Neural cell (in vitro differentiated cells): ENCODE results near the gene DYNLRB1. TPM values are rescaled to one million over a fixed set of nuclear protein-coding genes. Genes with fewer than 3 reads are reported as not detected.

ENCODE experiments used
- H2AFZ ChIP-seq: fragments of 200-600, 300-800 bp; sonication (generic), shearing (Covaris generic); 2 replicates; pipeline ENCODE4 v1.6.0; 2014; ENCODE audit warnings: low read depth, mild to moderate bottlenecking, antibody characterized with exemption, low read length, moderate library complexity
- H3F3A ChIP-seq: fragments of 200-600 bp; shearing (Covaris generic); 2 replicates; pipeline ENCODE4 v1.6.1; 2016; ENCODE audit warnings: mild to moderate bottlenecking, moderate library complexity, mixed read lengths, antibody characterized with exemption, low read length; ENCODE audit not compliant: insufficient read depth, poor library complexity, severe bottlenecking
- H3K27ac ChIP-seq: fragments of 200-600, 300-800 bp; sonication (generic), shearing (Covaris generic); 2 replicates; pipeline ENCODE4 v1.5.1; 2014; ENCODE audit warnings: mild to moderate bottlenecking, low read length, moderate library complexity
- H3K27me3 ChIP-seq: fragments of 300-800, 200-600 bp; sonication (generic), shearing (Covaris generic); 2 replicates; pipeline ENCODE4 v1.6.0; 2014; ENCODE audit warnings: mild to moderate bottlenecking, low read depth, low read length, moderate library complexity; ENCODE audit not compliant: insufficient read depth
- H3K36me3 ChIP-seq: fragments of 300-800, 200-600 bp; sonication (generic), shearing (Covaris generic); 2 replicates; pipeline ENCODE4 v1.5.1; 2014; ENCODE audit warnings: mild to moderate bottlenecking, antibody characterized with exemption, low read length, moderate library complexity; ENCODE audit not compliant: insufficient read depth
- H3K4me2 ChIP-seq: fragments of 300-800, 200-600 bp; sonication (generic), shearing (Covaris generic); 2 replicates; pipeline ENCODE4 v1.6.0; 2014; ENCODE audit warnings: mild to moderate bottlenecking, low read length
- H3K4me3 ChIP-seq: fragments of 300-800, 200-600 bp; sonication (generic), shearing (Covaris generic); 2 replicates; pipeline ENCODE4 v1.5.1; 2014; ENCODE audit warnings: mild to moderate bottlenecking, low read length, moderate library complexity
- H3K79me2 ChIP-seq: fragments of 200-600 bp; shearing (Covaris generic); replicated peaks from 2 replicates; pipeline ENCODE4 v1.6.0; 2014; ENCODE audit warnings: mild to moderate bottlenecking, low read length, moderate library complexity; ENCODE audit not compliant: insufficient read depth
- H3K9ac ChIP-seq: fragments of 300-800, 200-600 bp; sonication (generic), shearing (Covaris generic); 2 replicates; pipeline ENCODE4 v1.6.1; 2016; ENCODE audit warnings: mild to moderate bottlenecking, low read length, mixed read lengths
- H3K9me2 ChIP-seq: fragments of 200-600 bp; shearing (Covaris generic); 2 replicates; pipeline ENCODE4 v1.6.1; 2016; ENCODE audit warnings: mild to moderate bottlenecking, low read length, mixed read lengths; ENCODE audit not compliant: insufficient read depth
- H3K9me3 ChIP-seq: fragments of 200-600, 300-800 bp; sonication (generic), shearing (Covaris generic); 2 replicates; pipeline ENCODE4 v1.6.1; 2016; ENCODE audit warnings: mild to moderate bottlenecking, mixed run types, low read length, moderate library complexity, mixed read lengths
- H4K20me1 ChIP-seq: fragments of 200-600 bp; shearing (Covaris generic); 2 replicates; pipeline ENCODE4 v1.6.1; 2016; ENCODE audit warnings: mild to moderate bottlenecking, mixed run types; ENCODE audit not compliant: insufficient read depth
- EP300 ChIP-seq: fragments of 450-650 bp; conservative IDR thresholded peaks from 2 replicates; pipeline ENCODE4 v1.6.1; 2014; ENCODE audit warnings: antibody characterized with exemption, mild to moderate bottlenecking, moderate library complexity; ENCODE audit not compliant: poor library complexity, severe bottlenecking
- EZH2 ChIP-seq: fragments of 200-600, 300-800 bp; shearing (Covaris generic), sonication (generic); IDR thresholded peaks from 2 replicates; pipeline ENCODE4 v1.6.1; 2014; ENCODE audit warnings: antibody characterized with exemption, low read length, borderline replicate concordance, mild to moderate bottlenecking; ENCODE audit not compliant: insufficient read depth, poor library complexity, severe bottlenecking
- MXI1 ChIP-seq: fragments of 450-650 bp; conservative IDR thresholded peaks from 2 replicates; pipeline ENCODE4 v1.6.1; 2014; ENCODE audit warnings: antibody characterized with exemption, mild to moderate bottlenecking; ENCODE audit not compliant: poor library complexity, severe bottlenecking
- POLR2AphosphoS5 ChIP-seq: IDR thresholded peaks from 2 replicates; pipeline ENCODE4 v1.6.1; 2012
- RAD21 ChIP-seq: fragments of 450-650 bp; conservative IDR thresholded peaks from 2 replicates; pipeline ENCODE4 v1.6.1; 2014; ENCODE audit warnings: antibody characterized with exemption, mild to moderate bottlenecking, moderate library complexity
- SMC3 ChIP-seq: fragments of 450-650 bp; conservative IDR thresholded peaks from 2 replicates; pipeline ENCODE4 v1.6.1; 2014; ENCODE audit warnings: antibody characterized with exemption, mild to moderate bottlenecking, moderate library complexity; ENCODE audit not compliant: poor library complexity
- TAF1 ChIP-seq: IDR thresholded peaks from 2 replicates; pipeline ENCODE4 v1.6.1; 2012; ENCODE audit warnings: low read depth
- polyA plus RNA-seq: library from polyadenylated mRNA; depleted of rRNA; stranded (reverse); fragments of >200 nt; gene quantifications from 2 replicates; pipeline ENCODE4 v1.2.3, GENCODE V29; 2014
- TF ChIP-seq, protein P1 (sequence below): IDR thresholded peaks from 2 replicates; pipeline ENCODE4 v1.6.1; 2012; ENCODE audit warnings: borderline replicate concordance
- TF ChIP-seq, protein P2 (sequence below): fragments of 450-650 bp; IDR thresholded peaks from 2 replicates; pipeline ENCODE4 v1.5.1; 2014; ENCODE audit warnings: antibody characterized with exemption, mild to moderate bottlenecking, moderate library complexity; ENCODE audit not compliant: poor library complexity, severe bottlenecking

The DYNLRB1 gene
- polyA plus RNA-seq, 1 donor from 2014 or later = 103 TPM

DNA sequence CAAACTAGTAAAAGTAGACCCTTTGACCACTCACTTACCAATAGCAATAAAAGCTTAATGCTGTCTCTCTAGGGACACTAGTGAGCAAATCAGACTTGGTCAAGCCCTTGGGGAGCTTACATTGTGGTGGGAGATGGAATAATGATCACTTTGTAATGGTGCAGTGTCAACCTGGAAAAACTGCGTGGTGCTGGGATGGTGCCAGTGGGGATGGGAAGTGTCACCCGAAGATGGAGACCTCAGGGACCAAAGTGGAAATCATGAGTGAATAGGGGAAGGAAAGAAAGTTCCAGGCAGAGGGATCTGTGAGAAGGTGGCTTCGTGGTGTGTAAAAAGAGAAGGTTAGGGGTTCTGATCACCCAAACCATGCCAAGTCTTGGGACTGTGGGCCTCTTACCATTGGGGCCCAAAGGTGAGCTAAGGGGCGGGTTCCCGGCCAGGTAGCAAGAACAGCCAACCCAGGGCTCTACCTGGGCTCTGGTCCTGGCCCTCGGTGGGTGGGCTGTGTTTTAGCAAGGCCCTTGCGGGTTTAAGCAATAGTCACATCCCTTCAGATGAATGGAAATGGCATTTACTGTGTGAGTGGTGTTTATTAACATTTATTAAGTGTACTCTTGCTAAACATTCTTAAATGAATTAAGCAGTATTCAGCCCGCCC is 15.5 kb downstream of the DYNLRB1 start:
- H3K27ac ChIP-seq = no peak overlapping the region
- no peak for TF ChIP-seq EP300
- TF ChIP-seq POLR2AphosphoS5 = no peak
- TF ChIP-seq SMC3 = no peak
- TF ChIP-seq EZH2 = no peak
- TF ChIP-seq, protein P1, sequence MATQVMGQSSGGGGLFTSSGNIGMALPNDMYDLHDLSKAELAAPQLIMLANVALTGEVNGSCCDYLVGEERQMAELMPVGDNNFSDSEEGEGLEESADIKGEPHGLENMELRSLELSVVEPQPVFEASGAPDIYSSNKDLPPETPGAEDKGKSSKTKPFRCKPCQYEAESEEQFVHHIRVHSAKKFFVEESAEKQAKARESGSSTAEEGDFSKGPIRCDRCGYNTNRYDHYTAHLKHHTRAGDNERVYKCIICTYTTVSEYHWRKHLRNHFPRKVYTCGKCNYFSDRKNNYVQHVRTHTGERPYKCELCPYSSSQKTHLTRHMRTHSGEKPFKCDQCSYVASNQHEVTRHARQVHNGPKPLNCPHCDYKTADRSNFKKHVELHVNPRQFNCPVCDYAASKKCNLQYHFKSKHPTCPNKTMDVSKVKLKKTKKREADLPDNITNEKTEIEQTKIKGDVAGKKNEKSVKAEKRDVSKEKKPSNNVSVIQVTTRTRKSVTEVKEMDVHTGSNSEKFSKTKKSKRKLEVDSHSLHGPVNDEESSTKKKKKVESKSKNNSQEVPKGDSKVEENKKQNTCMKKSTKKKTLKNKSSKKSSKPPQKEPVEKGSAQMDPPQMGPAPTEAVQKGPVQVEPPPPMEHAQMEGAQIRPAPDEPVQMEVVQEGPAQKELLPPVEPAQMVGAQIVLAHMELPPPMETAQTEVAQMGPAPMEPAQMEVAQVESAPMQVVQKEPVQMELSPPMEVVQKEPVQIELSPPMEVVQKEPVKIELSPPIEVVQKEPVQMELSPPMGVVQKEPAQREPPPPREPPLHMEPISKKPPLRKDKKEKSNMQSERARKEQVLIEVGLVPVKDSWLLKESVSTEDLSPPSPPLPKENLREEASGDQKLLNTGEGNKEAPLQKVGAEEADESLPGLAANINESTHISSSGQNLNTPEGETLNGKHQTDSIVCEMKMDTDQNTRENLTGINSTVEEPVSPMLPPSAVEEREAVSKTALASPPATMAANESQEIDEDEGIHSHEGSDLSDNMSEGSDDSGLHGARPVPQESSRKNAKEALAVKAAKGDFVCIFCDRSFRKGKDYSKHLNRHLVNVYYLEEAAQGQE = no peak
- TF ChIP-seq TAF1 = no peak
- TF ChIP-seq MXI1 = no peak
- TF ChIP-seq, protein P2, sequence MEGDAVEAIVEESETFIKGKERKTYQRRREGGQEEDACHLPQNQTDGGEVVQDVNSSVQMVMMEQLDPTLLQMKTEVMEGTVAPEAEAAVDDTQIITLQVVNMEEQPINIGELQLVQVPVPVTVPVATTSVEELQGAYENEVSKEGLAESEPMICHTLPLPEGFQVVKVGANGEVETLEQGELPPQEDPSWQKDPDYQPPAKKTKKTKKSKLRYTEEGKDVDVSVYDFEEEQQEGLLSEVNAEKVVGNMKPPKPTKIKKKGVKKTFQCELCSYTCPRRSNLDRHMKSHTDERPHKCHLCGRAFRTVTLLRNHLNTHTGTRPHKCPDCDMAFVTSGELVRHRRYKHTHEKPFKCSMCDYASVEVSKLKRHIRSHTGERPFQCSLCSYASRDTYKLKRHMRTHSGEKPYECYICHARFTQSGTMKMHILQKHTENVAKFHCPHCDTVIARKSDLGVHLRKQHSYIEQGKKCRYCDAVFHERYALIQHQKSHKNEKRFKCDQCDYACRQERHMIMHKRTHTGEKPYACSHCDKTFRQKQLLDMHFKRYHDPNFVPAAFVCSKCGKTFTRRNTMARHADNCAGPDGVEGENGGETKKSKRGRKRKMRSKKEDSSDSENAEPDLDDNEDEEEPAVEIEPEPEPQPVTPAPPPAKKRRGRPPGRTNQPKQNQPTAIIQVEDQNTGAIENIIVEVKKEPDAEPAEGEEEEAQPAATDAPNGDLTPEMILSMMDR = no peak
- no peak for TF ChIP-seq RAD21
- no peaks in the 10 kb centered on the region for H3F3A ChIP-seq
- H3K79me2 ChIP-seq = no peaks in the 10 kb centered on the region
- H2AFZ ChIP-seq = no peak overlapping the region
- no peaks in the 10 kb centered on the region for H3K27me3 ChIP-seq
- no peaks in the 10 kb centered on the region for H4K20me1 ChIP-seq
- no peak overlapping the region for H3K9ac ChIP-seq
- no peak overlapping the region for H3K4me2 ChIP-seq
- no peaks in the 10 kb centered on the region for H3K36me3 ChIP-seq
- no peak overlapping the region for H3K4me3 ChIP-seq
- no peaks in the 10 kb centered on the region for H3K9me3 ChIP-seq
- H3K9me2 ChIP-seq = no peaks in the 10 kb centered on the region

DNA sequence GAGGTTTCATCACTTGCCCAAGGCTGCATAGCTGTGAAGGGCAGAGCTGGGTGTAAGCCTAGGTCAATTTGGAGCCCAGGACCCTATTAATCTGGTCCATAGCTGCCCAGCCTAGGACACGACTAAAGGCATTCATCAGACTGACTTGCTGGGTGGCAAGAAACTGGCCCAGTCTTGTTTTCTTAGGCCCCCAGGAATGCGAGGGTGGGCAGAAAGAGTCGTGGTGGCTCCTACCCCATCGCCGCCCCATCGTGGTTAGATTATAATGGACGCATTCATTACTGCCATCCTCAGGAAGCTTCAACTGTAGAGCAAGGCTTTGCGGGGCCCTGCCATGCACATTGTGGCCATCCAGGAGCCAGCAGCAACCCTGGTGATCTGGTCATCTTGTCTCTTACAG is 16.1 kb downstream of the DYNLRB1 start:
- no peak overlapping the region for H3K9ac ChIP-seq
- no peaks in the 10 kb centered on the region for H3K79me2 ChIP-seq
- H3K27me3 ChIP-seq = no peaks in the 10 kb centered on the region
- H3K9me2 ChIP-seq = no peaks in the 10 kb centered on the region
- H3K9me3 ChIP-seq = no peaks in the 10 kb centered on the region
- no peak for TF ChIP-seq POLR2AphosphoS5
- TF ChIP-seq, protein P2 = no peak
- TF ChIP-seq EZH2 = no peak
- no peak for TF ChIP-seq TAF1
- TF ChIP-seq EP300 = no peak
- TF ChIP-seq MXI1 = no peak
- no peak for TF ChIP-seq SMC3
- TF ChIP-seq, protein P1 = no peak
- no peak for TF ChIP-seq RAD21
- no peaks in the 10 kb centered on the region for H3K36me3 ChIP-seq
- no peak overlapping the region for H3K4me2 ChIP-seq
- no peaks in the 10 kb centered on the region for H3F3A ChIP-seq
- H2AFZ ChIP-seq = no peak overlapping the region
- H3K4me3 ChIP-seq = no peak overlapping the region
- no peaks in the 10 kb centered on the region for H4K20me1 ChIP-seq
- no peak overlapping the region for H3K27ac ChIP-seq
